GM18519 (cell line): ENCODE results near the gene CIBAR2.

ENCODE experiments used
- ATAC-seq: cut with Tn5 transposase; IDR thresholded peaks from one replicate; pipeline ENCODE4 v1.9.1; 2021; ENCODE audit warnings: mild to moderate bottlenecking, moderate library complexity; ENCODE audit not compliant: unreplicated experiment, low FRiP score

CIBAR2 gene

DNA sequence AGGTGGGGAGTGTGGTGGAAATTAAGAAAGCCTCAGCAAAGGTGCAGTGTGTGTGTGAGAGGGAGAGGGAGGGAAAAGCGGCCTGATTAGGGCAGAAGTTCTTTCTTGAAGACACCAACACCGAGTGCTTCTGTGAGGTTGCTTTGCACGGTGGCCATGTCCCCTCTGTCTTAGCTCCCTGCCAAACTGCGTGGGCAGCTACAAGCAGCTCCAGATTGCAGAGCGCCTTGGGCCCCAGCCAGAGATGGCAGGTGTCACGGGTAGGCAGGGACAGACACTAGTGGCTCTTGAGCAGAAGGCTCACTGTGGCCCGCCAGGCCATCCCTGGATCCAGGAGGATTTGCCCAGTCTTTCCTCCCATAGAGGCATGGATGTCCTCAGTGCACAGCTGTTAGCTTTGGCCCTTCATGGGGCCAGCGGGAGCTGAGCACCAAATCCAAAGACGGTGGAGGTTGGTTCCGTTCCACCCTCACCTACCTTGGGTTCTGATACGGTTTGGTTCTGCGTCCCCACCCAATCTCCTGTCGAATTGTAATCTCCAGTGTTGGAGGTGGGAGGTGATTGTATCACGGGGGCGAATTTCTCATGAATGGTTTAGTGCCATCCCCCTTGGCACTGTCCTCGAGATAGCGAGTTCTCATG is 63.2 kb downstream of the CIBAR2 start:
- ATAC-seq, result no peak
